Endothelial cell of umbilical vein (primary cell): ENCODE results near the gene NID2.

Experiments used
- CTCF ChIP-seq, 2 donors: IDR thresholded peaks; 1 replicate in 1 of 2; 2 replicates in 1 of 2; pipeline ENCODE4 v1.5.1; 2011; ENCODE audit warnings: low read length in 2 of 2, mild to moderate bottlenecking in 2 of 2, moderate library complexity in 2 of 2, control low read depth in 1 of 2, inconsistent platforms in 1 of 2, low read depth in 1 of 2; ENCODE audit not compliant: insufficient read depth in 1 of 2; ENCODE audit errors: extremely low read depth in 1 of 2
- EZH2 ChIP-seq: IDR thresholded peaks from 2 replicates; pipeline ENCODE4 v1.6.1; 2012; ENCODE audit warnings: borderline replicate concordance, low read depth, mild to moderate bottlenecking, moderate library complexity, low read length, inconsistent platforms; ENCODE audit not compliant: severe bottlenecking
- FOS ChIP-seq: IDR thresholded peaks from 2 replicates; pipeline ENCODE4 v1.6.1; 2011; ENCODE audit warnings: mild to moderate bottlenecking, low read length, moderate library complexity, borderline replicate concordance; ENCODE audit not compliant: insufficient read depth
- GATA2 ChIP-seq: IDR thresholded peaks from 2 replicates; pipeline ENCODE4 v1.7.0; 2011; ENCODE audit warnings: low read depth, mild to moderate bottlenecking, moderate library complexity, mixed read lengths, low read length; ENCODE audit not compliant: insufficient read length, insufficient read depth
- JUN ChIP-seq: IDR thresholded peaks from 2 replicates; pipeline ENCODE4 v1.6.1; 2011; ENCODE audit warnings: borderline replicate concordance, low read depth; ENCODE audit not compliant: insufficient read length, insufficient read depth
- MYC ChIP-seq: IDR thresholded peaks from one replicate; pipeline ENCODE4 v1.6.1; 2011; ENCODE audit warnings: mild to moderate bottlenecking, low read depth, low read length
- POLR2A ChIP-seq: IDR thresholded peaks from 2 replicates; pipeline ENCODE4 v1.6.1; 2012; ENCODE audit warnings: low read depth, mild to moderate bottlenecking, control low read depth, low read length
- POLR2AphosphoS5 ChIP-seq: IDR thresholded peaks from 2 replicates; pipeline ENCODE4 v1.6.1; 2012; ENCODE audit warnings: low read depth, mild to moderate bottlenecking, control low read depth, low read length, moderate library complexity; ENCODE audit not compliant: insufficient read depth
- TF ChIP-seq, protein P1 (sequence below): IDR thresholded peaks from 2 replicates; pipeline ENCODE4 v1.6.1; 2011; ENCODE audit not compliant: insufficient read depth, insufficient read length

DNA sequence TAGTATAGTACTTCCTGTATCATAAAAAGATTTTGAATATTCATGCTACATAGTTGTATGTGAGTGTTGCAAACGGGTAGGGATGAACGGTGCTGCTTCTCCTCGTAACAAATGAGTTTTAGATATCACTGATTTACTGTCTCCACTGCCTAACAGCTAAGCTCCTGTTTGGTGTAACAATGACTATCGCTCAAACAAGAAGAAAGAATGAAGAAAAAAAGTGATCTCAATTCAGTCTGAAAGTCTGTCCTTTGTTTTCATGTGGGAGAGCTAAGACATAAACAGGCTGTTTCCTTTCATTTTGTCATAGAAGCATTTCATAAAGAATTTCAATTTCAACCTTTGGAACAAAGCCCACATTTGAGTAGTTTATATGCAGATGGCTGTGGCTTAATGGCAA is 105.6 kb downstream of the NID2 start:
- no peak for TF ChIP-seq CTCF (IDR thresholded peaks at IDR 0.05; ENCODE audit: extremely low read depth in 1 of 2, insufficient read depth in 1 of 2, low read depth in 1 of 2, low read length in 2 of 2)
- TF ChIP-seq POLR2AphosphoS5: no peak
- TF ChIP-seq EZH2: no peak
- no peak for TF ChIP-seq POLR2A
- TF ChIP-seq, protein P1, sequence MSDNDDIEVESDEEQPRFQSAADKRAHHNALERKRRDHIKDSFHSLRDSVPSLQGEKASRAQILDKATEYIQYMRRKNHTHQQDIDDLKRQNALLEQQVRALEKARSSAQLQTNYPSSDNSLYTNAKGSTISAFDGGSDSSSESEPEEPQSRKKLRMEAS: no peak
- TF ChIP-seq FOS: no peak
- TF ChIP-seq JUN: no peak
- TF ChIP-seq MYC: no peak
- no peak for TF ChIP-seq GATA2
